Endothelial cell of umbilical vein (primary cell): ENCODE measurements around the gene MYCL. TPM values are rescaled to one million over a fixed set of nuclear protein-coding genes. Genes with fewer than 3 reads are reported as not detected.

Experiments
- BruUV-seq: library from RNA; stranded (reverse); fragments of 400-500 nt; replicated peaks from 2 replicates; lab custom pipeline; 2021; lab: Mats Ljungman, UMichigan
- CTCF ChIA-PET: fragments of 300-600, 350-600 bp; sonication (Branson Sonifier 250); formaldehyde crosslinking; loops from one replicate; lab custom pipeline; 2021; ENCODE audit warnings: antibody characterized with exemption, inconsistent platforms; lab: Charles Lee
- POLR2A ChIA-PET: fragments of 300-600, 350-600 bp; sonication (Branson Sonifier 250); formaldehyde crosslinking; loops from one replicate; lab custom pipeline; 2021; ENCODE audit warnings: antibody characterized with exemption, inconsistent platforms; lab: Charles Lee
- DNase-seq: peaks from one replicate; pipeline ENCODE4 v3.0.0-alpha.2; 2011; ENCODE audit warnings: low read depth, low spot score
- FAIRE-seq: peaks from 2 replicates; lab custom pipeline; 2011; peaks lifted over from hg19 to GRCh38; lab: Jason Lieb, UNC
- H2AFZ ChIP-seq: 2 replicates; pipeline ENCODE4 v1.6.0; 2012; ENCODE audit warnings: low read depth, low read length, control low read depth, inconsistent platforms
- H3K27ac ChIP-seq: 2 replicates; pipeline ENCODE4 v1.5.1; 2011; ENCODE audit warnings: low read depth, mild to moderate bottlenecking, control low read depth, low read length, moderate library complexity; ENCODE audit not compliant: insufficient read depth
- H3K27me3 ChIP-seq, 2 experiments: 2 replicates each; pipeline versions ENCODE4 v1.6.0 to v1.6.1; 2011; ENCODE audit warnings: low read length in 2 of 2, mixed read lengths in 1 of 2; ENCODE audit not compliant: control insufficient read depth in 2 of 2, insufficient read depth in 2 of 2
- H3K36me3 ChIP-seq, 2 experiments: 2 replicates in 1 of 2; 3 replicates in 1 of 2; pipeline ENCODE4 v1.5.1; 2011; ENCODE audit warnings: low read length in 2 of 2, mild to moderate bottlenecking in 1 of 2, moderate library complexity in 1 of 2; ENCODE audit not compliant: control insufficient read depth in 2 of 2, insufficient read depth in 2 of 2; ENCODE audit errors: extremely low read depth in 1 of 2
- H3K4me1 ChIP-seq: 3 replicates; pipeline ENCODE4 v1.5.1; 2011; ENCODE audit warnings: mild to moderate bottlenecking, low read length; ENCODE audit not compliant: control insufficient read depth, insufficient read depth; ENCODE audit errors: extremely low read depth
- H3K4me2 ChIP-seq: 2 replicates; pipeline ENCODE4 v1.6.1; 2011; ENCODE audit warnings: low read length, control low read depth, mixed read lengths; ENCODE audit not compliant: insufficient read depth
- H3K4me3 ChIP-seq, 3 experiments: fragments of 200-600 bp in 1 of 3; sonication (generic), shearing (Covaris generic) in 1 of 3; replicated peaks in 1 of 3; 2 replicates each; pipeline ENCODE4 v1.5.1; 2011 to 2016; ENCODE audit warnings: control low read depth in 3 of 3, low read length in 3 of 3, mild to moderate bottlenecking in 2 of 3, inconsistent platforms in 1 of 3, low read depth in 1 of 3, moderate library complexity in 1 of 3; ENCODE audit not compliant: insufficient read depth in 1 of 3
- H3K79me2 ChIP-seq: 2 replicates; pipeline ENCODE4 v1.6.0; 2012; ENCODE audit warnings: low read length, inconsistent platforms; ENCODE audit not compliant: control insufficient read depth, insufficient read depth
- H3K9ac ChIP-seq: replicated peaks from 2 replicates; pipeline ENCODE3; 2011; ENCODE audit warnings: low read length, control low read depth; ENCODE audit not compliant: insufficient read depth; ENCODE audit errors: extremely low read depth
- H3K9me1 ChIP-seq: replicated peaks from 3 replicates; pipeline ENCODE4 v1.6.0; 2011; ENCODE audit warnings: mild to moderate bottlenecking, low read length; ENCODE audit not compliant: control insufficient read depth, insufficient read depth; ENCODE audit errors: extremely low read depth
- H3K9me3 ChIP-seq: replicated peaks from 2 replicates; pipeline ENCODE4 v1.5.1; 2012; ENCODE audit warnings: low read length, inconsistent platforms; ENCODE audit not compliant: control insufficient read depth, insufficient read depth
- H4K20me1 ChIP-seq: replicated peaks from 2 replicates; pipeline ENCODE3; 2011; ENCODE audit warnings: mild to moderate bottlenecking, low read length; ENCODE audit not compliant: control insufficient read depth, insufficient read depth; ENCODE audit errors: extremely low read depth
- EZH2 ChIP-seq: IDR thresholded peaks from 2 replicates; pipeline ENCODE4 v1.6.1; 2012; ENCODE audit warnings: borderline replicate concordance, low read depth, mild to moderate bottlenecking, moderate library complexity, low read length, inconsistent platforms; ENCODE audit not compliant: severe bottlenecking
- FOS ChIP-seq: IDR thresholded peaks from 2 replicates; pipeline ENCODE4 v1.6.1; 2011; ENCODE audit warnings: mild to moderate bottlenecking, low read length, moderate library complexity, borderline replicate concordance; ENCODE audit not compliant: insufficient read depth
- GATA2 ChIP-seq: IDR thresholded peaks from 2 replicates; pipeline ENCODE4 v1.7.0; 2011; ENCODE audit warnings: low read depth, mild to moderate bottlenecking, moderate library complexity, mixed read lengths, low read length; ENCODE audit not compliant: insufficient read length, insufficient read depth
- JUN ChIP-seq: IDR thresholded peaks from 2 replicates; pipeline ENCODE4 v1.6.1; 2011; ENCODE audit warnings: borderline replicate concordance, low read depth; ENCODE audit not compliant: insufficient read length, insufficient read depth
- MYC ChIP-seq: IDR thresholded peaks from one replicate; pipeline ENCODE4 v1.6.1; 2011; ENCODE audit warnings: mild to moderate bottlenecking, low read depth, low read length
- POLR2A ChIP-seq: IDR thresholded peaks from 2 replicates; pipeline ENCODE4 v1.6.1; 2012; ENCODE audit warnings: low read depth, mild to moderate bottlenecking, control low read depth, low read length
- POLR2AphosphoS5 ChIP-seq: IDR thresholded peaks from 2 replicates; pipeline ENCODE4 v1.6.1; 2012; ENCODE audit warnings: low read depth, mild to moderate bottlenecking, control low read depth, low read length, moderate library complexity; ENCODE audit not compliant: insufficient read depth
- dilution Hi-C: fragments of 300-500 bp; cut with MboI; formaldehyde crosslinking; loops from one replicate; pipeline ENCODE4 v1.15.0; 2019; ENCODE audit warnings: low sequenced_read_pairs; ENCODE audit not compliant: extremely low pct_ligation_motif_present
- intact Hi-C: fragments of 100-400 bp; cut with micrococcal nuclease; formaldehyde crosslinking; loops from one replicate; pipeline ENCODE4 v1.10.0; 2022
- polyA plus RNA-seq, 4 experiments: library from polyadenylated mRNA; depleted of rRNA in 3 of 4; stranded (reverse) in 3 of 4; unstranded in 1 of 4; fragments of >200 nt; gene quantifications; 2 replicates each; pipeline versions ENCODE4 v1.2.1 to v1.2.3, GENCODE V29; 2011 to 2012; ENCODE audit warnings: missing spikeins in 1 of 4
- total RNA-seq: library from RNA; stranded (reverse); gene quantifications from 2 replicates; pipeline ENCODE4 v1.2.3, GENCODE V29; 2021
- TF ChIP-seq, protein P1 (sequence below), 2 donors: IDR thresholded peaks; 1 replicate in 1 of 2; 2 replicates in 1 of 2; pipeline ENCODE4 v1.5.1; 2011; ENCODE audit warnings: low read length in 2 of 2, mild to moderate bottlenecking in 2 of 2, moderate library complexity in 2 of 2, control low read depth in 1 of 2, inconsistent platforms in 1 of 2, low read depth in 1 of 2; ENCODE audit not compliant: insufficient read depth in 1 of 2; ENCODE audit errors: extremely low read depth in 1 of 2
- TF ChIP-seq, protein P2 (sequence below): IDR thresholded peaks from 2 replicates; pipeline ENCODE4 v1.6.1; 2011; ENCODE audit not compliant: insufficient read depth, insufficient read length

MYCL gene
- total and polyA plus RNA-seq, 2 donors (not counting 3 experiments of a cell fraction or from before 2014, with no cell fraction given) = 1.3 to 2.1 TPM

- no peak overlapping the region for H3K4me2 ChIP-seq
- H2AFZ ChIP-seq = no peak overlapping the region
- no peak overlapping the region for H3K9ac ChIP-seq
- H3K79me2 ChIP-seq = peaks cover 44% of the 10 kb centered on the region
- no peaks in the 10 kb centered on the region for H3K27me3 ChIP-seq
- TF ChIP-seq FOS = no peak
- no peak for TF ChIP-seq GATA2
- TF ChIP-seq JUN = no peak
- no peak for TF ChIP-seq POLR2A
- TF ChIP-seq, protein P1, sequence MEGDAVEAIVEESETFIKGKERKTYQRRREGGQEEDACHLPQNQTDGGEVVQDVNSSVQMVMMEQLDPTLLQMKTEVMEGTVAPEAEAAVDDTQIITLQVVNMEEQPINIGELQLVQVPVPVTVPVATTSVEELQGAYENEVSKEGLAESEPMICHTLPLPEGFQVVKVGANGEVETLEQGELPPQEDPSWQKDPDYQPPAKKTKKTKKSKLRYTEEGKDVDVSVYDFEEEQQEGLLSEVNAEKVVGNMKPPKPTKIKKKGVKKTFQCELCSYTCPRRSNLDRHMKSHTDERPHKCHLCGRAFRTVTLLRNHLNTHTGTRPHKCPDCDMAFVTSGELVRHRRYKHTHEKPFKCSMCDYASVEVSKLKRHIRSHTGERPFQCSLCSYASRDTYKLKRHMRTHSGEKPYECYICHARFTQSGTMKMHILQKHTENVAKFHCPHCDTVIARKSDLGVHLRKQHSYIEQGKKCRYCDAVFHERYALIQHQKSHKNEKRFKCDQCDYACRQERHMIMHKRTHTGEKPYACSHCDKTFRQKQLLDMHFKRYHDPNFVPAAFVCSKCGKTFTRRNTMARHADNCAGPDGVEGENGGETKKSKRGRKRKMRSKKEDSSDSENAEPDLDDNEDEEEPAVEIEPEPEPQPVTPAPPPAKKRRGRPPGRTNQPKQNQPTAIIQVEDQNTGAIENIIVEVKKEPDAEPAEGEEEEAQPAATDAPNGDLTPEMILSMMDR (IDR thresholded peaks at IDR 0.05; ENCODE audit: extremely low read depth in 1 of 2, insufficient read depth in 1 of 2, low read depth in 1 of 2, low read length in 2 of 2) = no peak
- TF ChIP-seq POLR2AphosphoS5 = no peak
- no peak for TF ChIP-seq MYC
- TF ChIP-seq, protein P2, sequence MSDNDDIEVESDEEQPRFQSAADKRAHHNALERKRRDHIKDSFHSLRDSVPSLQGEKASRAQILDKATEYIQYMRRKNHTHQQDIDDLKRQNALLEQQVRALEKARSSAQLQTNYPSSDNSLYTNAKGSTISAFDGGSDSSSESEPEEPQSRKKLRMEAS = no peak
- TF ChIP-seq EZH2 = no peak
- no peaks in the 10 kb centered on the region for H3K9me3 ChIP-seq
- CTCF ChIA-PET = no interaction called here
- peaks cover 2% of the 10 kb centered on the region for H3K9me1 ChIP-seq
- no peak for FAIRE-seq
- POLR2A ChIA-PET = no interaction called here
- no TSS peak for BruUV-seq
- H3K4me3 ChIP-seq = no peak overlapping the region
- no peak overlapping the region for H3K27ac ChIP-seq
- dilution Hi-C loops (no loop called here), intact Hi-C loops (no loop called here)
- peaks cover 4% of the 10 kb centered on the region for H3K4me1 ChIP-seq
- H3K36me3 ChIP-seq = peaks cover 0 to 7% of the 10 kb centered on the region in 2 experiments
- DNase-seq = no peak
- H4K20me1 ChIP-seq = no peaks in the 10 kb centered on the region
Observed at GRCh38 chr1:39857126-39857878, 44.4 kb downstream of the MYCL start.
